ENCODE results near the gene AATF.

DNA sequence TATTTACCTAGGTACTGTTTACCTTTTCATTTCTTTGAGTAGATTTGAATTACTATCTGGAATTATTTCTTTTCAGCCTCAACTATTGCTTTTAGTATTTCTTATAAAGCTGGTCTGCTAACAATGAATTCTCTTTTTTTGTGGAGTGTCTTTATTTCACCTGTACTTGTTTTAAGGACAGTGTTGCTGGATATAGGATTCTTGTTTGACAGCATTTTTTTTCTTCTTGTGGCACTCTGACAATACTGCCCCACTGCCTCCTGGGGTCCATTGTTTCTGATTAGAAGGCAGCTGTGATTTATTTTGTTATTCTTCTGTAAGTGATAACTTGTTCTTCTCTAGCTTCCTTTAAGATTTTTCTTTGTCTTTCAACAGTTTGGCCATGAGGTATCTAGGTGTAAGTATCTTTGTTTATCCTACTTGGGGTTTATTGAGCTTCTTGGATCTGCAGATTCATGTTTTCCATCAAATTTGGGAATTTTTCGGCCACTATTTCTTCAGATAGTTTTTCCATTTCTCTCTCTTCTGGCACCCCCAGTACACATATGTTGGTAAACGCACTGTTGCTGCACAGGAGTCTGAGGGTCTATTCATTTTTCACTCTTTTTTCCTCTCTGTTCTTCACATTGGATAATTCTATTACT lies 130.4 kb downstream of the AATF start:
- TF ChIP-seq FOXM1 (IDR thresholded peaks at IDR 0.05; ENCODE audit: borderline replicate concordance), result no peak
- no peak for TF ChIP-seq NFRKB (IDR thresholded peaks at IDR 0.05)
- TF ChIP-seq SP1 (IDR thresholded peaks at IDR 0.05), result no peak
- no peak for TF ChIP-seq TARDBP (IDR thresholded peaks at IDR 0.05)
- no peak for TF ChIP-seq BHLHE40 (IDR thresholded peaks at IDR 0.05; ENCODE audit: borderline replicate concordance)
- TF ChIP-seq FOXK2 (IDR thresholded peaks at IDR 0.05), result no peak
- no peak for TF ChIP-seq LEF1 (IDR thresholded peaks at IDR 0.05; ENCODE audit: borderline replicate concordance)
- no peak for TF ChIP-seq SUZ12 (IDR thresholded peaks at IDR 0.05)
- no peak for TF ChIP-seq FOXA1 (IDR thresholded peaks at IDR 0.05)
- no peak for TF ChIP-seq ZNF384 (IDR thresholded peaks at IDR 0.05)
- TF ChIP-seq HDGF (IDR thresholded peaks at IDR 0.05; ENCODE audit: borderline replicate concordance), result no peak
- TF ChIP-seq, protein P1, sequence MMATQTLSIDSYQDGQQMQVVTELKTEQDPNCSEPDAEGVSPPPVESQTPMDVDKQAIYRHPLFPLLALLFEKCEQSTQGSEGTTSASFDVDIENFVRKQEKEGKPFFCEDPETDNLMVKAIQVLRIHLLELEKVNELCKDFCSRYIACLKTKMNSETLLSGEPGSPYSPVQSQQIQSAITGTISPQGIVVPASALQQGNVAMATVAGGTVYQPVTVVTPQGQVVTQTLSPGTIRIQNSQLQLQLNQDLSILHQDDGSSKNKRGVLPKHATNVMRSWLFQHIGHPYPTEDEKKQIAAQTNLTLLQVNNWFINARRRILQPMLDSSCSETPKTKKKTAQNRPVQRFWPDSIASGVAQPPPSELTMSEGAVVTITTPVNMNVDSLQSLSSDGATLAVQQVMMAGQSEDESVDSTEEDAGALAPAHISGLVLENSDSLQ (IDR thresholded peaks at IDR 0.05), result no peak
